DND-41 (cell line): ENCODE measurements around the gene PAFAH1B2.

ENCODE experiments used
- ATAC-seq: fragments of 200-7000 bp; cut with Tn5 transposase; 3 replicates; pipeline ENCODE4 v1.9.1; 2021; ENCODE audit warnings: low read depth; ENCODE audit not compliant: insufficient read depth
- DNase-seq: peaks from one replicate; pipeline ENCODE4 v3.0.0-alpha.2; 2020
- H2AFZ ChIP-seq: 2 replicates; pipeline ENCODE4 v1.6.0; 2012; ENCODE audit warnings: low read depth, low read length
- H3K27ac ChIP-seq: 2 replicates; pipeline ENCODE4 v1.5.1; 2012; ENCODE audit warnings: low read length, inconsistent platforms
- H3K27me3 ChIP-seq: fragments of 200-600 bp; sonication (generic); 2 replicates; pipeline ENCODE4 v1.6.0; 2012; ENCODE audit warnings: low read length, mild to moderate bottlenecking, inconsistent platforms; ENCODE audit not compliant: insufficient read depth, poor library complexity
- H3K36me3 ChIP-seq: 2 replicates; pipeline ENCODE4 v1.5.1; 2012; ENCODE audit warnings: low read length, inconsistent platforms; ENCODE audit not compliant: insufficient read depth
- H3K4me1 ChIP-seq: 2 replicates; pipeline ENCODE4 v1.5.1; 2012; ENCODE audit warnings: mild to moderate bottlenecking, low read length; ENCODE audit not compliant: insufficient read depth
- H3K4me2 ChIP-seq: 2 replicates; pipeline ENCODE4 v1.6.0; 2012; ENCODE audit warnings: mild to moderate bottlenecking, moderate library complexity, low read length, inconsistent platforms; ENCODE audit not compliant: insufficient read depth
- H3K4me3 ChIP-seq, 2 experiments: fragments of 200-600 bp in 1 of 2; shearing (Covaris generic) in 1 of 2; 2 replicates each; pipeline ENCODE4 v1.5.1; 2012 to 2016; ENCODE audit warnings: inconsistent platforms in 2 of 2, low read length in 2 of 2, mild to moderate bottlenecking in 2 of 2, low read depth in 1 of 2, moderate library complexity in 1 of 2
- H3K79me2 ChIP-seq: 2 replicates; pipeline ENCODE4 v1.6.0; 2012; ENCODE audit warnings: low read length, inconsistent platforms; ENCODE audit not compliant: insufficient read depth
- H3K9ac ChIP-seq: 2 replicates; pipeline ENCODE4 v1.6.0; 2012; ENCODE audit warnings: low read depth, mild to moderate bottlenecking, inconsistent platforms, low read length, moderate library complexity
- H3K9me3 ChIP-seq: 2 replicates; pipeline ENCODE4 v1.5.1; 2012; ENCODE audit warnings: low read length, moderate library complexity, mild to moderate bottlenecking, inconsistent platforms; ENCODE audit not compliant: insufficient read depth, severe bottlenecking
- H4K20me1 ChIP-seq: 2 replicates; pipeline ENCODE4 v1.6.0; 2012; ENCODE audit warnings: low read length; ENCODE audit not compliant: insufficient read depth
- CTCF ChIP-seq: IDR thresholded peaks from 2 replicates; pipeline ENCODE4 v1.5.1; 2012; ENCODE audit warnings: borderline replicate concordance, low read length, moderate library complexity, mild to moderate bottlenecking; ENCODE audit not compliant: poor library complexity, severe bottlenecking; ENCODE audit errors: extremely low read depth
- EZH2 ChIP-seq: IDR thresholded peaks from 3 replicates; pipeline ENCODE4 v1.6.1; 2012; ENCODE audit warnings: borderline replicate concordance, low read depth, mild to moderate bottlenecking, moderate library complexity, low read length, inconsistent platforms; ENCODE audit not compliant: severe bottlenecking

PAFAH1B2 gene

DNA sequence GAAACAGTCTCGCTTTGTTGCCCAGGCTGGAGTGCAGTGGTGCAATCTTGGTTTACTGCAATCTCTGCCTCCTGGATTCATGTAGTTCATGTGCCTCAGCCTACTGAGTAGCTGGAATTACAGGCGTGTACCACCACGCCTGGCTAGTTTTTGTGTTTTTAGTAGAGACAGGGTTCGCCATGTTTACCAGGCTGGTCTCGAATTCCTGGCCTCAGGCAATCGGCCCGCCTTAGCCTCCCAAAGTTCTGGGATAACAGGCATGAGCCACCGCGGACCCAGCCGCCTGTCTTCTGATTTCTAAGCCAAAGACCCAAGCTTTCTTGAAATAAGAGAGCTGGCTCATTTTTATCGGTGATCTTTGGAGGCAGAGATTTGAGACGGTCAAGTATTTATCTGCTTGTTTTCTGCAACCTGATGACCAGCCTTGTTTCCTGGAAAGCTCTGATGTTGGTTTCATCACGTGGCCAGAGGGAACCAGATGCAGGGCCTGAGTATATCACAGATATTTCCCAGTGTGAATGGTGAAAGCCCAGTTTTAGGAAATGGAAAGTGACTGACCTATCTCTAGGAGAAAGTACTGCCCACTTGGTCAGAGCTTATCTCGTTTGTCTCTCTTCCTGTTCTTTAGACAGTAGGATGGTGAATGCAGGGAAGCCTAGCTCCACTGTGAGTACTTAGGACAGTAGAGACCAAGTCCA lies 28.8 kb downstream of the PAFAH1B2 start:
- Histone ChIP-seq H2AFZ (no peak overlapping the region), H3K36me3 (peaks cover 41% of the 10 kb centered on the region), H4K20me1 (no peaks in the 10 kb centered on the region; the same call in 1 of the 2 replicates), H3K27ac (no peak overlapping the region; the same call in 1 of the 2 replicates), H3K27me3 (no peaks in the 10 kb centered on the region), H3K9ac (no peak overlapping the region), H3K4me3 (no peak overlapping the region), H3K79me2 (no peaks in the 10 kb centered on the region), H3K4me1 (peaks cover 4% of the 10 kb centered on the region), H3K4me2 (no peak overlapping the region), H3K9me3 (no peaks in the 10 kb centered on the region)
- ATAC-seq (no peak), DNase-seq (no peak)
- TF ChIP-seq EZH2 (no peak), CTCF (no peak)

DNA sequence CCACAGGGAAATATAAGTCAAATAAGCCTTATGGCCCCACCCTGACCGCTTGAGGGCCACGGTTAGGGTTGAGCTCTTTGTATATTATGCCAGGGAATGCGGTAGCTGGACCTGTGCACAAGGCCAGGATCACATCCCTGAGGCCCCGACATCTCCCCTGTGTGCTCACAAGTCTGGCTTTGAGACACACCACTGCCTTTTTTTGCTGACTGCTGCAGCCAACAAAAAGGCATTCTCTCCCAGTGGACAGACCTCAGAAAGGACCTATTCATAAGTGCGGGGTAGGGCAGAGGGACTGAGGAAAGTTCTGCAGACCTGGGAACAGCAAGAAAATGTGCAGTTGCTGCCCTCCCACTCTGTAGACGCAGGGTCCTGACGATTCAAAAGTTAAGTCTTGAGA lies 31.0 kb downstream of the PAFAH1B2 start:
- Histone ChIP-seq H3K4me3 (no peak overlapping the region), H3K4me1 (peaks cover 20% of the 10 kb centered on the region), H3K27ac (no peak overlapping the region), H3K9ac (no peak overlapping the region), H2AFZ (no peak overlapping the region), H3K36me3 (peaks cover 20% of the 10 kb centered on the region), H3K27me3 (no peaks in the 10 kb centered on the region), H3K79me2 (no peaks in the 10 kb centered on the region), H3K4me2 (no peak overlapping the region), H4K20me1 (peaks cover 7% of the 10 kb centered on the region; the same call in 1 of the 2 replicates), H3K9me3 (no peaks in the 10 kb centered on the region)
- TF ChIP-seq EZH2 = no peak
- DNase-seq = no peak
- ATAC-seq = no peak

DNA sequence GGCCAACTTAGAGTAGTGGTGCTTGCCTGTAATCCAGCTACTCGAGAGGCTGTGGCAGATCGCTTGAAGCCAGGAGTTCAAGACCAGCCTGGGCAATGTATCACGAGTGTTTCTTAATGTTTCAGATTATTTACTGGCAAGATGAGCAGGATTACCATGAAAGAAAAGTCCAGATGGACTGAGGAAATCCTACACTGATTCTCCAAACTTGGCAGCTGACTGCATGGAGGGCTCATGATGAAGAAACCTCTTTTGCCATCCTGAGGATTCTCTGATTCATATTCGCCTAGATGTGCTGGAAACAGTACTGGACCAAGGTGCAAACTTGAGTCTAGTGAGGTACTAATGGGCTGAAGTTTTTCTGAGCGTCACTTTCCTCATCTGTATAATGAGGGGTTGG lies 31.7 kb downstream of the PAFAH1B2 start:
- Histone ChIP-seq H3K27ac (no peak overlapping the region), H3K36me3 (peaks cover 13% of the 10 kb centered on the region), H2AFZ (no peak overlapping the region), H3K9me3 (no peaks in the 10 kb centered on the region), H3K4me1 (peaks cover 27% of the 10 kb centered on the region), H3K79me2 (no peaks in the 10 kb centered on the region), H3K4me2 (no peak overlapping the region), H4K20me1 (peaks cover 7% of the 10 kb centered on the region; the same call in 1 of the 2 replicates), H3K9ac (no peak overlapping the region), H3K27me3 (no peaks in the 10 kb centered on the region), H3K4me3 (no peak overlapping the region)
- ATAC-seq (no peak), DNase-seq (no peak)
- TF ChIP-seq CTCF = no peak
- no peak for TF ChIP-seq EZH2

GRCh38 chr11:117176186-117176585 lies 32.1 kb downstream of the PAFAH1B2 start:
- DNase-seq (no peak), ATAC-seq (no peak)
- Histone ChIP-seq H4K20me1 (peaks cover 7% of the 10 kb centered on the region; the same call in 1 of the 2 replicates), H3K4me1 (peaks cover 31% of the 10 kb centered on the region), H3K4me2 (no peak overlapping the region), H3K27me3 (no peaks in the 10 kb centered on the region), H2AFZ (no peak overlapping the region), H3K36me3 (peaks cover 9% of the 10 kb centered on the region), H3K9me3 (no peaks in the 10 kb centered on the region), H3K9ac (no peak overlapping the region), H3K79me2 (no peaks in the 10 kb centered on the region), H3K4me3 (no peak overlapping the region), H3K27ac (no peak overlapping the region)
- TF ChIP-seq EZH2 = no peak
- no peak for TF ChIP-seq CTCF
